GM12878 (cell line): ENCODE measurements around the gene PCARE. TPM values are rescaled to one million over a fixed set of nuclear protein-coding genes. Genes with fewer than 3 reads are reported as not detected.

Experiments used
- ATAC-seq: fragments of 200-7000 bp; cut with Tn5 transposase; 3 replicates; pipeline ENCODE4 v1.9.1; 2020; ENCODE audit warnings: mild to moderate bottlenecking, moderate library complexity
- BruUV-seq: library from RNA; stranded (reverse); fragments of 400-500 nt; replicated peaks from 2 replicates; lab custom pipeline; 2021; lab: Mats Ljungman, UMichigan
- CTCF ChIA-PET: fragments of 300-600 bp; sonication (Branson Sonifier 250); formaldehyde crosslinking; extraction: SDS; loops from one replicate; lab custom pipeline; 2021; ENCODE audit warnings: inconsistent platforms; lab: Yijun Ruan, JAX
- POLR2A ChIA-PET: fragments of 350-600 bp; formaldehyde crosslinking; extraction: SDS; loops from one replicate; lab custom pipeline; 2021; ENCODE audit warnings: inconsistent platforms; lab: Charles Lee
- RAD21 ChIA-PET: fragments of 300-600 bp; sonication (Branson Sonifier 250); formaldehyde crosslinking; loops from one replicate; lab custom pipeline; 2023; ENCODE audit warnings: antibody characterized with exemption; ENCODE audit not compliant: unreplicated experiment; lab: Charles Lee
- SMC1A ChIA-PET: fragments of 300-600 bp; sonication (Branson Sonifier 250); formaldehyde crosslinking; loops from one replicate; lab custom pipeline; 2023; ENCODE audit not compliant: unreplicated experiment, uncharacterized antibody; lab: Charles Lee
- DNase-seq: peaks from one replicate; pipeline ENCODE4 v3.0.0-alpha.2; 2011; ENCODE audit warnings: low read depth, low spot score
- FAIRE-seq: peaks from 3 replicates; lab custom pipeline; 2011; peaks lifted over from hg19 to GRCh38; lab: Jason Lieb, UNC
- H2AFZ ChIP-seq: 2 replicates; pipeline ENCODE4 v1.6.0; 2011; ENCODE audit warnings: low read depth, low read length, control low read depth; ENCODE audit not compliant: control insufficient read depth
- H3K27ac ChIP-seq: 2 replicates; pipeline ENCODE4 v1.5.1; 2011; ENCODE audit warnings: control low read depth; ENCODE audit not compliant: control insufficient read depth, insufficient read depth
- H3K27me3 ChIP-seq, 2 experiments: replicated peaks in 1 of 2; 2 replicates each; pipeline versions ENCODE4 v1.6.0 to v1.6.1; 2011; ENCODE audit warnings: low read length in 1 of 2; ENCODE audit not compliant: control insufficient read depth in 2 of 2, insufficient read depth in 2 of 2
- H3K36me3 ChIP-seq, 2 experiments: 2 replicates each; pipeline ENCODE4 v1.5.1; 2011; ENCODE audit warnings: low read length in 1 of 2; ENCODE audit not compliant: control insufficient read depth in 2 of 2, insufficient read depth in 2 of 2
- H3K4me1 ChIP-seq: 2 replicates; pipeline ENCODE4 v1.6.1; 2011; ENCODE audit warnings: mild to moderate bottlenecking, low read length, moderate library complexity, mixed read lengths; ENCODE audit not compliant: control insufficient read depth, insufficient read depth
- H3K4me2 ChIP-seq: 2 replicates; pipeline ENCODE4 v1.6.0; 2011; ENCODE audit warnings: control low read depth; ENCODE audit not compliant: control insufficient read depth, insufficient read depth
- H3K4me3 ChIP-seq: fragments of 200-600 bp; sonication (generic); 2 replicates; pipeline ENCODE4 v1.5.1; 2016
- H3K79me2 ChIP-seq: 2 replicates; pipeline ENCODE4 v1.6.0; 2011; ENCODE audit warnings: low read length; ENCODE audit not compliant: control insufficient read depth, insufficient read depth
- H3K9ac ChIP-seq: 2 replicates; pipeline ENCODE4 v1.8.0; 2011; ENCODE audit warnings: low read length, control low read depth, mixed read lengths; ENCODE audit not compliant: control insufficient read depth, insufficient read depth
- H3K9me3 ChIP-seq: replicated peaks from 3 replicates; pipeline ENCODE4 v1.5.1; 2011; ENCODE audit warnings: mild to moderate bottlenecking, low read length; ENCODE audit not compliant: control insufficient read depth, insufficient read depth
- H4K20me1 ChIP-seq: 2 replicates; pipeline ENCODE4 v1.6.0; 2011; ENCODE audit not compliant: control insufficient read depth, insufficient read depth
- NFYA ChIP-seq: IDR thresholded peaks from 2 replicates; pipeline ENCODE4 v1.6.1; 2011; ENCODE audit warnings: low read depth, mild to moderate bottlenecking, low read length, improper control_type of control experiment, borderline replicate concordance
- NR2F1 ChIP-seq: fragments of 450-650 bp; conservative IDR thresholded peaks from 2 replicates; pipeline ENCODE4 v1.6.1; 2017; ENCODE audit warnings: mild to moderate bottlenecking
- PML ChIP-seq: IDR thresholded peaks from 2 replicates; pipeline ENCODE4 v1.6.1; 2012; ENCODE audit warnings: low read length, inconsistent platforms
- SREBF2 ChIP-seq: IDR thresholded peaks from 2 replicates; pipeline ENCODE4 v1.6.1; 2012; ENCODE audit warnings: mild to moderate bottlenecking, low read length
- STAT1 ChIP-seq: fragments of 450-650 bp; conservative IDR thresholded peaks from 2 replicates; pipeline ENCODE4 v1.6.1; 2014; ENCODE audit warnings: antibody characterized with exemption, mild to moderate bottlenecking
- YBX1 ChIP-seq: fragments of 450-650 bp; IDR thresholded peaks from 2 replicates; pipeline ENCODE4 v1.6.1; 2016; ENCODE audit warnings: antibody characterized with exemption
- WGBS: methylation state at CpG from one replicate; pipeline ENCODE4 v1.1.6; 2016; ENCODE audit warnings: low lambda C conversion rate; ENCODE audit not compliant: insufficient replicate concordance, insufficient coverage; ENCODE audit errors: missing lambda C conversion rate; 5-methylcytosine and 5-hydroxymethylcytosine counted together
- in situ Hi-C: fragments of 300-500 bp; cut with MboI; formaldehyde crosslinking; loops from 9 replicates; pipeline ENCODE4 v1.14.3; 2018; ENCODE audit warnings: mixed read lengths
- intact Hi-C: fragments of 100-400 bp; cut with micrococcal nuclease; formaldehyde crosslinking; loops from one replicate; pipeline ENCODE4 v1.14.2; 2022; ENCODE audit not compliant: unreplicated experiment
- polyA plus RNA-seq, 11 experiments: library from polyadenylated mRNA; depleted of rRNA in 4 of 11; unstranded in 6 of 11; stranded (reverse) in 5 of 11; fragments of >200 nt; fragmentation: Nextera tagmentation in 4 of 11; fragmentation: Illumina TruSeq in 1 of 11; extraction: Ambion mirVana in 4 of 11; extraction: Trizol in 1 of 11; gene quantifications; 1 replicate in 1 of 11; 2 replicates in 10 of 11; pipeline versions ENCODE4 v1.2.1 to v1.2.3, GENCODE V29; 2011 to 2016; ENCODE audit warnings: inconsistent platforms in 2 of 11, missing spikeins in 2 of 11, low read depth in 1 of 11
- total RNA-seq, 4 experiments: library from RNA; depleted of rRNA in 3 of 4; stranded (reverse); fragments of >200 nt in 3 of 4; fragmentation: Illumina TruSeq in 1 of 4; extraction: Trizol in 1 of 4; gene quantifications; 2 replicates each; pipeline versions ENCODE4 v1.2.1 to v1.2.3, GENCODE V29; 2013 to 2021
- TF ChIP-seq, protein P1 (sequence below): fragments of 150-350 bp; IDR thresholded peaks from 2 replicates; pipeline ENCODE4 v1.6.1; 2014; ENCODE audit warnings: mild to moderate bottlenecking, low read depth, low read length
- TF ChIP-seq, protein P2 (sequence below): fragments of 450-650 bp; IDR thresholded peaks from 2 replicates; pipeline ENCODE4 v1.6.1; 2017; ENCODE audit warnings: mild to moderate bottlenecking, low read depth, inconsistent platforms; ENCODE audit not compliant: poor library complexity, severe bottlenecking
- TF ChIP-seq, protein P3 (sequence below), 3 experiments: IDR thresholded peaks in 2 of 3; conservative IDR thresholded peaks in 1 of 3; 2 replicates each; pipeline ENCODE4 v1.5.1; 2011; ENCODE audit warnings: low read depth in 3 of 3, low read length in 3 of 3, mild to moderate bottlenecking in 3 of 3, control low read depth in 2 of 3, moderate library complexity in 2 of 3, inconsistent platforms in 1 of 3, mixed read lengths in 1 of 3; ENCODE audit not compliant: control insufficient read depth in 2 of 3, insufficient read depth in 1 of 3; ENCODE audit errors: extremely low read depth in 1 of 3
- TF ChIP-seq, protein P4 (sequence below): IDR thresholded peaks from 2 replicates; pipeline ENCODE4 v1.6.1; 2012; ENCODE audit warnings: mild to moderate bottlenecking, low read depth, low read length

PCARE gene
- total and polyA plus RNA-seq, 10 of the 15 experiments (the other 5 are each of a cell fraction or from before 2014, with no cell fraction given): 0.04 to 0.08 (median 0.06) TPM; not detected in 5

DNA sequence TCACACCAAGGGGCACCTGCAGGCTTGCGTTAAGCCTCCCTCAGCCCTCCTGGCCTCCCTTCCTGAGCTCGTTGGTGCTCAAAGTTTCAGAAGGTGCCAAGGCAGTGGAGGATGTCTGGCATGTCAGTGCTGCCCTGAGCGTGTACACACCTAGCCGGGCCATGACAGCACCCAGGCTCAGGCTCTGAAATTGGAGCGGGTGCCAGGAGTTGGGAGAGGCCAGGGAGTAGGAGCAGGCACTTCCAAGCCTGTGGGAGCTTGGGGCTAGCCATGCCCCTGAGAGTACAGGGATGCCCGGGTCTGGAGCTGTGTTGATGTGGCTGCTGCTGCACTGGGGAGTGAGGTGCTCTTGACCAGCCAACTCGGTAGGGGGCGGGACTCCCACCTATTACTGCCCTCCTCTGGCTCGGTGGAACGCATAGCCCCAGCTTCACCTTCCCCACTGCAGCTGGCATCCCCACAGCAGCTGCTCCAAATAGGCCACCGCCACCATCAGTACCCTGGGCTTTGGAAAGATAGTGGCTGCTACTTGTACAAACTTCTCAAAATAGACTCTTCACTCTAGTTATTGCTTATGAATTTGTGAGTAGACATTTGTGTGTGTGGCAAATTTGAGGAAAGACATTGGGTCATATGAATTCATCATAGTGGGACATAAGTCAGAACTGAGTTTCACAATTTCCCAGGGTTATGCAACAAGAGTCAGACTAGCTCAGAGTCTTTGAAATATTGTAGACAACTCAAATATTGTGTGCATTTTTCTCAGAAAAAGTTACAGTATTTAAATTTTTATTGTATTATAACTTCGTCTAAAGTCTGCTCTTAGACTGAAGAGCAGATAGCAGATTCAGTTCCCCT lies 6.8 kb upstream of the PCARE start (continued):
- TF ChIP-seq, protein P1, sequence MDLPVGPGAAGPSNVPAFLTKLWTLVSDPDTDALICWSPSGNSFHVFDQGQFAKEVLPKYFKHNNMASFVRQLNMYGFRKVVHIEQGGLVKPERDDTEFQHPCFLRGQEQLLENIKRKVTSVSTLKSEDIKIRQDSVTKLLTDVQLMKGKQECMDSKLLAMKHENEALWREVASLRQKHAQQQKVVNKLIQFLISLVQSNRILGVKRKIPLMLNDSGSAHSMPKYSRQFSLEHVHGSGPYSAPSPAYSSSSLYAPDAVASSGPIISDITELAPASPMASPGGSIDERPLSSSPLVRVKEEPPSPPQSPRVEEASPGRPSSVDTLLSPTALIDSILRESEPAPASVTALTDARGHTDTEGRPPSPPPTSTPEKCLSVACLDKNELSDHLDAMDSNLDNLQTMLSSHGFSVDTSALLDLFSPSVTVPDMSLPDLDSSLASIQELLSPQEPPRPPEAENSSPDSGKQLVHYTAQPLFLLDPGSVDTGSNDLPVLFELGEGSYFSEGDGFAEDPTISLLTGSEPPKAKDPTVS: no peak

DNA sequence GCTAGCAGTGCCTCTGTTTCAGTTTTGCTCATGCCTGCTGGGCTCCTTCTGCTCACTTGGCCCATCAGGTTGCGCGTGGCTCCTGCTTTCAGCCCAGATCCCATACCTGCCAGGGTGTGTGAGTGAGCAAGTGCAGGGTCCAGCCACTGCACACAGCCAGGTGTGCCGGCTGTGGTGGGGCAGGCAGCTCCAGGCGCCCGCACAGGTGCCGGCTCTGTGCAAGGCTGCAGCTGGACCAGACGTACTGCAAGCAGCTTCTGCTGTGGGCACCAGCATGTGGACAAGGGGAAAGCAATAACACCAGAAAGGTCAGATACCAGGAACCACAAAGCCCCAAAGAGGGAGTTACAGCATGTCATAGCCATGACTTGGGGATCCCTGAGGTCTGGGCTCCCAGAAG lies 5.6 kb upstream of the PCARE start:
- in situ Hi-C loops: no loop called here
- SMC1A ChIA-PET: interaction anchor here (0.7 to 1.3 kb wide), 2 partner anchors 28 to 70 kb away, joined by 3 read pairs; no protein-coding TSS in a partner anchor
- Histone ChIP-seq H3K36me3 (no peaks in the 10 kb centered on the region; a peak in 1 of 4 replicates), H3K27ac (no peak overlapping the region), H4K20me1 (no peaks in the 10 kb centered on the region), H3K27me3 (no peaks in the 10 kb centered on the region), H3K9ac (no peak overlapping the region), H3K79me2 (no peaks in the 10 kb centered on the region), H3K4me2 (no peak overlapping the region), H3K4me3 (no peak overlapping the region), H2AFZ (no peak overlapping the region), H3K9me3 (peaks cover 5% of the 10 kb centered on the region; the same call in 1 of the 3 replicates), H3K4me1 (peaks cover 16% of the 10 kb centered on the region)
- CTCF ChIA-PET: interaction anchor here (1.4 kb wide), 1 partner anchor 9 kb away, joined by 3 read pairs; no protein-coding TSS in a partner anchor
- POLR2A ChIA-PET: no interaction called here
- intact Hi-C loops: no loop called here
- RAD21 ChIA-PET: no interaction called here
- DNase-seq (no peak), FAIRE-seq (no peak), ATAC-seq (no peak)
- BruUV-seq: no TSS peak
- 96% methylated on average over 7 of the region's 7 CpGs for WGBS
- no peak for TF ChIP-seq YBX1
- TF ChIP-seq, protein P2, sequence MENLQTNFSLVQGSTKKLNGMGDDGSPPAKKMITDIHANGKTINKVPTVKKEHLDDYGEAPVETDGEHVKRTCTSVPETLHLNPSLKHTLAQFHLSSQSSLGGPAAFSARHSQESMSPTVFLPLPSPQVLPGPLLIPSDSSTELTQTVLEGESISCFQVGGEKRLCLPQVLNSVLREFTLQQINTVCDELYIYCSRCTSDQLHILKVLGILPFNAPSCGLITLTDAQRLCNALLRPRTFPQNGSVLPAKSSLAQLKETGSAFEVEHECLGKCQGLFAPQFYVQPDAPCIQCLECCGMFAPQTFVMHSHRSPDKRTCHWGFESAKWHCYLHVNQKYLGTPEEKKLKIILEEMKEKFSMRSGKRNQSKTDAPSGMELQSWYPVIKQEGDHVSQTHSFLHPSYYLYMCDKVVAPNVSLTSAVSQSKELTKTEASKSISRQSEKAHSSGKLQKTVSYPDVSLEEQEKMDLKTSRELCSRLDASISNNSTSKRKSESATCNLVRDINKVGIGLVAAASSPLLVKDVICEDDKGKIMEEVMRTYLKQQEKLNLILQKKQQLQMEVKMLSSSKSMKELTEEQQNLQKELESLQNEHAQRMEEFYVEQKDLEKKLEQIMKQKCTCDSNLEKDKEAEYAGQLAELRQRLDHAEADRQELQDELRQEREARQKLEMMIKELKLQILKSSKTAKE: no peak
- TF ChIP-seq, protein P3, sequence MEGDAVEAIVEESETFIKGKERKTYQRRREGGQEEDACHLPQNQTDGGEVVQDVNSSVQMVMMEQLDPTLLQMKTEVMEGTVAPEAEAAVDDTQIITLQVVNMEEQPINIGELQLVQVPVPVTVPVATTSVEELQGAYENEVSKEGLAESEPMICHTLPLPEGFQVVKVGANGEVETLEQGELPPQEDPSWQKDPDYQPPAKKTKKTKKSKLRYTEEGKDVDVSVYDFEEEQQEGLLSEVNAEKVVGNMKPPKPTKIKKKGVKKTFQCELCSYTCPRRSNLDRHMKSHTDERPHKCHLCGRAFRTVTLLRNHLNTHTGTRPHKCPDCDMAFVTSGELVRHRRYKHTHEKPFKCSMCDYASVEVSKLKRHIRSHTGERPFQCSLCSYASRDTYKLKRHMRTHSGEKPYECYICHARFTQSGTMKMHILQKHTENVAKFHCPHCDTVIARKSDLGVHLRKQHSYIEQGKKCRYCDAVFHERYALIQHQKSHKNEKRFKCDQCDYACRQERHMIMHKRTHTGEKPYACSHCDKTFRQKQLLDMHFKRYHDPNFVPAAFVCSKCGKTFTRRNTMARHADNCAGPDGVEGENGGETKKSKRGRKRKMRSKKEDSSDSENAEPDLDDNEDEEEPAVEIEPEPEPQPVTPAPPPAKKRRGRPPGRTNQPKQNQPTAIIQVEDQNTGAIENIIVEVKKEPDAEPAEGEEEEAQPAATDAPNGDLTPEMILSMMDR (IDR thresholded peaks at IDR 0.05 in 2 of 3, conservative IDR thresholded peaks at IDR 0.05 in 1 of 3; ENCODE audit: control insufficient read depth in 2 of 3, extremely low read depth in 1 of 3, insufficient read depth in 1 of 3, low read depth in 3 of 3, low read length in 3 of 3): no peak
- TF ChIP-seq, protein P4, sequence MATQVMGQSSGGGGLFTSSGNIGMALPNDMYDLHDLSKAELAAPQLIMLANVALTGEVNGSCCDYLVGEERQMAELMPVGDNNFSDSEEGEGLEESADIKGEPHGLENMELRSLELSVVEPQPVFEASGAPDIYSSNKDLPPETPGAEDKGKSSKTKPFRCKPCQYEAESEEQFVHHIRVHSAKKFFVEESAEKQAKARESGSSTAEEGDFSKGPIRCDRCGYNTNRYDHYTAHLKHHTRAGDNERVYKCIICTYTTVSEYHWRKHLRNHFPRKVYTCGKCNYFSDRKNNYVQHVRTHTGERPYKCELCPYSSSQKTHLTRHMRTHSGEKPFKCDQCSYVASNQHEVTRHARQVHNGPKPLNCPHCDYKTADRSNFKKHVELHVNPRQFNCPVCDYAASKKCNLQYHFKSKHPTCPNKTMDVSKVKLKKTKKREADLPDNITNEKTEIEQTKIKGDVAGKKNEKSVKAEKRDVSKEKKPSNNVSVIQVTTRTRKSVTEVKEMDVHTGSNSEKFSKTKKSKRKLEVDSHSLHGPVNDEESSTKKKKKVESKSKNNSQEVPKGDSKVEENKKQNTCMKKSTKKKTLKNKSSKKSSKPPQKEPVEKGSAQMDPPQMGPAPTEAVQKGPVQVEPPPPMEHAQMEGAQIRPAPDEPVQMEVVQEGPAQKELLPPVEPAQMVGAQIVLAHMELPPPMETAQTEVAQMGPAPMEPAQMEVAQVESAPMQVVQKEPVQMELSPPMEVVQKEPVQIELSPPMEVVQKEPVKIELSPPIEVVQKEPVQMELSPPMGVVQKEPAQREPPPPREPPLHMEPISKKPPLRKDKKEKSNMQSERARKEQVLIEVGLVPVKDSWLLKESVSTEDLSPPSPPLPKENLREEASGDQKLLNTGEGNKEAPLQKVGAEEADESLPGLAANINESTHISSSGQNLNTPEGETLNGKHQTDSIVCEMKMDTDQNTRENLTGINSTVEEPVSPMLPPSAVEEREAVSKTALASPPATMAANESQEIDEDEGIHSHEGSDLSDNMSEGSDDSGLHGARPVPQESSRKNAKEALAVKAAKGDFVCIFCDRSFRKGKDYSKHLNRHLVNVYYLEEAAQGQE: no peak
- no peak for TF ChIP-seq PML
- no peak for TF ChIP-seq SREBF2
- TF ChIP-seq STAT1: no peak
- no peak for TF ChIP-seq NFYA
- no peak for TF ChIP-seq NR2F1
